Germinal center (tissue), 1 donor: ENCODE data around the gene PHF2.

Experiments
- DNase-seq: peaks from one replicate; pipeline ENCODE4 v3.0.0; 2012; ENCODE audit warnings: mixed read lengths, low spot score

PHF2 gene

DNA sequence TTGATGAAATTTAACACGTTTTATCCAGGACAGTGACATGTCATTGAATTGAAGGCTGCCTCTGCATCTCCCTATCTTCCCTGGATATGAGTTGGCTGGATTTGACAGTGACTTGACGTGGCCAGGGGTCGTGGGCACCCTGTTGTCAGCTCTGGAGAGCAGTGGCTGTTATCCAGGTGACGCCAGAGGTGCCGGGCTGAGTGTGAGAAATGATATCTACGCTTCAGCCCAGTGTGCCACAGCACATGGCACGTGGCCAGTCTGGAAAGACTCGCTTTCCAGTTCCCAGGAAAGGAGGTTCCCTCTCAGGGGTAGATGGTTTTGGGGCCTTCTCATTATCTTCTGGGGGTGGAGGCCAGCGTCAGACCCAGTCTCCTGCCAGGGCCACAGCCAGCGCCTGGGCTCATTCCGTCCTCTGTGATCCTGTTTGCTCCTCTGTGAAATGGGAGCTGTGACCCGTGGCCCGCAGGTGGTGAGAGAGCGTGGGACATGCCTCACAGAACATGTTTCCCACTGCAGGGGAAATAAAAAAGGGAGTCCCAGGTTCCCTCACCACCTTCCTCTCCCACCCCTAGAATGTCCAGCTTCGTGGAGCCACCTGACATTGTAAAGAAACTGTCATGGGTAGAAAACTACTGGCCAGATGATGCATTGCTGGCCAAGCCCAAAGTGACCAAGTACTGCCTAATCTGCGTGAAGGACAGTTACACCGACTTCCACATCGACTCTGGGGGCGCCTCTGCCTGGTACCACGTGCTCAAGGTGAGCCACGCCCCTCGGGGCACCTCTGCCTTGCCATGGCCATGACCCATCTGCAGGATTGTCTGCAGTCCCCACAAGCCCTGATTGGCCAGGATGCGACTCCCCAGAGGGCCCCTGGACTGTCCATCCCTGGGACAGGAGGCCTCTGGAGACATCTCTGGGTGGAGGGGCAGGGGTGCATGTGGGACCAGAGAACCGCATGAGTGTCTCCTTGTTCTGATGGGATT is 76.5 kb downstream of the PHF2 start:
- no peak for DNase-seq

DNA sequence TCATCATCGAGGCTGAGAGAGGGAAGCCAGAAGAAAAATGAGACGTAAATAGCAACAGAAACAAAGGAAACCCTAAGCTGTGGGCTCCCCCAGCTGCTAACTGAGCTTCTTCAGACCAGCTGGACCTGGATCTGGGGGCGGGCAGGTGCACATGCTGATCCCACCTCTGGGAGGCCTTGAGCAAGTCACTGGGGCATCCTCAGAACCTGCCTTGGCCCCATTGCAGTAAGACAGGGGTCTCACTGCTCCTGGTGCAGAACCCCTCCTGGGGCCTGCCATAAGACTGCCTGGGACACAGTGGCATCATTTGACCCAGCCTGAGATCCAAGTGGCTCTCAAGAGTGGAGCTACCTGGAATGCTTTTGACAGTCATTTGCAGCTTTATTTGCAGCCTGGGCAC is 77.4 kb downstream of the PHF2 start:
- DNase-seq, result no peak

DNA sequence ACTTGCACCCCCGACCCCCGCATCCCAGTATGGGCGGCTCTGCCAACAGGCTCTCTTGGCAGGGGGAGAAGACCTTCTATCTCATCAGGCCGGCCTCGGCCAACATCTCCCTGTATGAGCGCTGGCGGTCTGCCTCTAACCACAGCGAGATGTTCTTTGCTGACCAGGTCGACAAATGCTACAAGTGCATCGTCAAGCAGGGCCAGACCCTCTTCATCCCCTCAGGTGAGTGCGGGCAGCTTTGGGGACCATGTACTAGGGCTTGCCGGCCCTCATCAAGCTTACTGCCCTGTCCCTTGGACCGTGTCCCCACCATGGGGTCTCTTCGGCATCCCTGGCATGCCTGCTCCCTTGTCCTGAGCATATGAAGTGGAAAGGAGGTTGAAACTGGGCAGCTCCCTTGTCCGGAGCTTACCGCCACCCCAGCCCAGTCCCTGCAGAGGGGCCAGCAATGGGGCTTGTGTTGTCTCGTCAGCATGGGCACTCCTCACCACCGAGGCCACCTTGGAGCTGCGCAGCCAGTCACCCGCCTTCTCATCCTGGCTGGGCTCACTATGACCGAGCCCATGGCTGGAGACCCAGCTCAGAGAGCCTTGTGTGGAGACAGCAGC is 78.1 kb downstream of the PHF2 start:
- no peak for DNase-seq

DNA sequence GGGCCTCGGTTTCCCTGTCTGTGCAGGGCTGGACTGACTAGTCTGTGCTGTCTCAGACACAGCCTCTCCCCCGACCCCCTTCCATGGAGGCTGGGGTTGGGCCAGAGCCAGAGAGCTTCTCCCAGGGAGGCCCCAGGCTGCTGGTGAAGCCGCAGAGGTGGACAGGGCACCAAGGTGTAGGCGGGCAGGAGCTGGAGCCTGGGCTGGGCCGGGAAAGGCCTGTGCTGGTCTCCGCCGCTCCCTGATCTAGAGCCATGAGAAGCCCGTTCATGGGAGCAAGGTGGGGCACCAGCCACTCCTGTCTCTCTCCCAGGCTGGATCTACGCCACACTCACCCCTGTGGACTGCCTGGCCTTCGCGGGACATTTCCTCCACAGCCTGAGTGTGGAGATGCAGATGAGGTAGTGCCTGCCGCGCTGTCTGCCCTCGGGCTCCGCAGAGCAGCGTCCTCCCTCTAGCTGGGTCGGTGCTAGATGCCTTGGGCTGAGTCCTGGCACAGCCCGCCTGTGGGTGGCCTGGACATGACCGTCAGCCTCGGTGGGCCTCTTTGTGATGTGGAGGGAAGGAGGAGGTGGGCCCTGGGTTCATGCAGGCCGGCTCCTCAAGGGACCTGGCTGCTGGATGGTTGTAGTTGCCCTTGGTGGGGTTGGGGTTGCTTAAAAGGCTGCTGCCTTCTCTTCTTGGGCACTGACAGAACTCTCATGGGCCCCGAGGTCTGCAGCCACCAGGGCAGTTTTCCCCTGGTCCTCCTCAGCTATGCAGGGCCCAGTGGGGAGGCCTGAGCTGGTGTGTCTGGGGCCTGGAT is 79.4 kb downstream of the PHF2 start:
- DNase-seq, result no peak

DNA sequence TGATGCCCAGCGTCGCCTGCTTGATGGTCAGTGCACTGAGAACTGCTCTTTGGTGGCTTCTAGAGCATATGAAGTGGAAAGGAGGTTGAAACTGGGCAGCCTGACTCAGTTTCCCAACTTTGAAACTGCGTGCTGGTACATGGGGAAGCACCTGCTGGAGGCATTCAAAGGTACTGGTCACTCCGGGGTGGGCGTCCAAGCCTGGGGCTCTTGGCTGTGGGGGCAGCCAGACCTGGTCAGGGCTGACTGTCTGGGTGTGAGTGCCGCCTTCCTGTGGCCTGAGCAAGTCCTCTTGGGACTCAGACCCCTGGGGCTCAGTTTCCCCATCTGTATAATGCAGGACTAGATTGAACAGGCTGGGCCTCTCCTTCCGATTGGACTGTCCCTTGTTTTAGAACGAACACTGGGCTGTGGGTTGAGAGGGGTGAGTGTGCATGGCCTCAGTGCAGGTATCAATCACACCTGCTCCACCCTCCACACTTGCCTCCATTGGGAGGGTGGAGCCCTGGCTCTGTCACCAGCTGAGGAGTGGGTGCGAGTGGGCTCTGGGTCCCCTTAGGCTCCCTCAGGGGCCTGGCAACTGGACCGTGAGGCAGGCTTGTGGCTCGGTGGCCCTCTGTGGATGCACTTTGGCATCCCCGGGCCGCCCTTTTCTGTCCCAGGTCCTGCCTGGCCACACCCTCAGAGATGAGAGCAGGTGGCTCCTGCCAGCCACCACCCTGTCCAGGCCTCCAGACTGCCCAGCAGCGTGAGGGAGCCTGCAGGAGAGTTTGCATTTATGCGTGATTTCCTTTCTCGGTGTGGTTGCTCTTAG is 80.2 kb downstream of the PHF2 start:
- no peak for DNase-seq

DNA sequence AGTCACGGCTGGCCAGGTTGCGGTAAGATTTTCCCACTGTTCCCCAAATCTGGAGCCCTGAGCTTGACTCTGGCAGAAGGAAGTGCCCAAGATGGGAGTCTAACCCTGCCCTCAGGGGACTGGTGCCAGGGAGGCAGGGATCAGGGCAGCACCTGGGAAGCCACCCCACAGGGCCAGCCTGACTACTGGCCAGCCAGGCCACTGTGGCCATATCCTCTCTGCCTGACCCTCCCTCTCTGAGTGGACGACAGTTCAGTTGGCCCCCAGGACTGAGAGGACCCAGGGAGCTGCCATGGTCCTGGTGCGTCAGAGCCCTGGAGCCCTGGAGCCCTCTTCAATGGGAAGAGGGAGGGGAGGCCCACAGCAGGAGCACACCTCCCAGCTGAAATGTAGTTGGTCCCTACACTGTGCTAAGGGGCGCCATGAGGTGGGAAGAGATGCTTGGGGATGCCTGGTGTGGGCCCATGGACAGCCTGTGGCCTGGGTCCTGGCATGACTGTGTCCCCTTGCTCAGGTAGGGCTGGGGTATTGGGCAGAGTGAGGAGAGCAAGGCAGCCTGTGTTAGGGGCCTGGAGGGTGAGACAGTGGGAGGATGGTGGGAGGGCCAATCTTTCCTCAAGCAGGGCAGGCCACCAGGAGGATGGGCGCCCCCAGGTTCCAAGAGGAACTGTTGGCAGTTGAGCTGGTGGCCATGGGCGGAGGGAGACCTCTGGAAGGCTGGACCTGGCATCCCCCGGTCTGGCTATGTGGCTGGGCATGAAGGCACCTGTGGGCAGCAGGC is 81.1 kb downstream of the PHF2 start:
- no peak for DNase-seq

DNA sequence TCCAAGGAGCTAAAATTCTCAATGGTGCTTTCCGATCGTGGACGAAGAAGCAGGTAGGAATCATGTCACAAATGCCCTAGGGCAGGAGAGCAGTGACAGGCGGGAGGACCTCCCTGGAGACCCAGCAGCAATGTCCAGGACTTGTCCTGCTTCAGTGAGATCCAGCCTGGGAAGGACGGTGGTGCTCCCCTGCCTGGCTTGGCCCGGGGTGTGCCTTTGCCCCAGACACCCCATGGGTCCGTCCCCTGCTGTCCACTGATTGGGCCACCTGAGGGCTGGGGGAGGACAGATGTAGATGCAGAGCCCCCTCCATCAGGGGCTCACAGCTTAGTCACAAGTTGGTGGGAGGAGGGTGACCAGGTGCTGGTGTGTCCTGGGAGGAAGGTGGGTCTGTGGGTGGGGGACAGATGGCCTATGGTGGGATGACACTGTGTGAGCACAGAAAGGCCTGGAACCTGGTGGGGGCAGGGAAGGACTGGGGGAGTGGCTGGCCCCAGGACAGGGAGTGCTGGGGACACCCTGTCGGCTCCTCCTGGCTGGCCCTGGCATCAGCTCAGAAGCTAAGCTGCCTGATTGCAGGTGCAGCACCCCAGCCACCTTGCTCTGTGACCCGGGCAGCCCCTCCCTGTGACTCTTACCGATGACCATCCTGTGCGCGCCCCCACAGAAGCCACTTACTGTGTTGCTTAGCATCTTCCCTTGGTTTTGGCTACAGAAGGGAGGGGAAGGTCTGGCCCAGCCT is 82.0 kb downstream of the PHF2 start:
- DNase-seq, result no peak

DNA sequence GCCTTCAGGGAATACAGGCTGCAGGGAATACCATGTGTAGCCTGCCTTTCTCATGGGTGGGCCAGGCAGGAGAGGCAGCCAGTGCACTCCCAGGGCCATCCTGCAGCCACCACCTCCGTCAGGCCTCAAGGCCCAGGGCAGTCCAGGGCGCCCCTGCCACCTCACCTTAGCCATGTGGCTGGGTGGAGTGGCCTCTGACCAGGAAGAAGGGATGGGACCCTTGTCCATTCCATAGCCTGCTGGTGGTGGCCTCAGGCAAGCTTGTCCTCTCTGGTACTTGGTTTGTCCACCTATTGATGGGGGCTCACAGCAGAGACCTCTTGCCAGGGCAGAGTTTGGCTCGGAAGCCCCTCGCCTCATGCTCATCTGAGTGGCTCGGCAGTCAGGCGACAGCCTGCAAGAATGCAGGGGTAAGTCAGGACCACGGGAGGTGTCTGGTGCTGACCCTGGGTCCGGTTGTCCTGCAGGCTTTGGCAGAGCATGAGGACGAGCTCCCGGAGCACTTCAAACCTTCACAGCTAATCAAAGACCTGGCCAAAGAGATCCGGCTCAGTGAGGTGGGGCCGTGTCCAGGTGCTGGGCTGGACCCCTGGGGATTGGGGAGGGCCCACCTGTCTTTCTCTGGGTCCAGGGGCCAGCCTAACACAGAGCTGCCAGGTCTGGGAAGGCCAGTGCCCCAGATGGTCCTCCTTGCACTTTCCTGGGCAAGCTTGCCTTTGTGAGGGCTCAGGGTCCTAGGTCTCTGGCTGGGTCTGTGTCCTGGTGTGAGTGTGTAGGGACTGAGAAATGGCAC is 82.9 kb downstream of the PHF2 start:
- no peak for DNase-seq

DNA sequence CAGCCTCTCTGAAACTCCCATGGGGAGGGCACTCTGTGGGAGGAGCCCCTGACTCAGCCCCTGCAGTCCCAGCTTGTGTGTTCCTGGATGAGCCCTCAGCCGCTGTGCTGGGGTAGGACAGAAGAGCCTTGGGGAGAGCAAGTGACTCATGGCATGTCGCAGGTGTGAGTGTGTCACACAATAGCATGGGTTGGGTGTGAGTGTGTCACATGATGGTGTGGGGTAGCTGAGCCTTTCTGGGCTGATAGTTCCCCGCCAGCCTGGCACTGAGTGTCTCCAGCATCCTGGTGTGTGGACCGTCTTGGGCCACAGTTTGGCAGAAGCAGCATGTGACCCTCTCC is 83.4 kb downstream of the PHF2 start:
- DNase-seq, result no peak

DNA sequence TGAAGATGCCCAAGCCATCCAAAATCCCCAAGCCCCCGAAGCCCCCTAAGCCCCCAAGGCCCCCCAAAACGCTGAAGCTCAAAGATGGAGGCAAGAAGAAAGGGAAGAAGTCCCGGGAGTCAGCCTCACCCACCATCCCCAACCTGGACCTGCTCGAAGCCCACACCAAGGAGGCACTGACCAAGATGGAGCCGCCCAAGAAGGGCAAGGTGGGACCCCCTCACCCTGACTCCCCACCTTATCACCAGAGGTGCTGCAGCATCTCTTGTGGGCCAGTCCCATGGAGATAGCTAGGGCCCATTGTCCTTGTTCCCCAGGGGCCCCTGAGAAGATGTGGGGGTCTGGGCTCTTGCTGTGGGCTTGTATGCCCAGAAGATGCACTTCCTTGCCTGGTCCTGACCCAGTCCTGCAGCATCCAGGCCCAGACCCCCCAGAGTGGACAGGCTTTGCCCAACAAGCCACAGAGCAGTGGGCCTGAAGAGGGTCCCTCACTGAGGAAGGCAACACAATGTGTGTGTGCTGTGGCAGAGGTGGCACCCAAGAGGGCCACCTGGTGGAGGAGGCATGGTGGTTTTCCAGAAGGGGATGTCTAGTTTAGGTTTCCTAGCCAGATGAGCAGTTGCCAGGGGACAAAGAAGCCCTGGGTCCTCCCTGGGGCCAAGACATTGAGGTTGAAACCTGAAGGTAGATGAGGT is 84.1 kb downstream of the PHF2 start:
- no peak for DNase-seq

DNA sequence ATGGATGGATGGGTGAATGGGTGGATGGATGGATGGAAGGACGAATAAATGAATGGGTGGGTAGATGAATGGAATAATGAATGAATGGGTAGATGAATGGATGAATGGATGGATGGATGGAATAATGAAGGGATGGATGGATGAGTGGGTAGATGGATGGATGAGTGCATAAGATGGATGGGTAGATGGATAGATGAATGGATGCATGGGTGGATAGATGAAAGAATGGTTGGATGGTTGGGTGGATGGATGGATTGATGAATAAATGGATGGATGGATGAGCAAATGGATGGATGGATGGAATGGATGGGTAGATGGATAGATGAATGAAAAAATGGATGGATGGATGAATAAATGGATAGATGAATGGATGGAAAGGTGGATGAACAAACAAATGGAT is 85.2 kb downstream of the PHF2 start:
- DNase-seq, result no peak

DNA sequence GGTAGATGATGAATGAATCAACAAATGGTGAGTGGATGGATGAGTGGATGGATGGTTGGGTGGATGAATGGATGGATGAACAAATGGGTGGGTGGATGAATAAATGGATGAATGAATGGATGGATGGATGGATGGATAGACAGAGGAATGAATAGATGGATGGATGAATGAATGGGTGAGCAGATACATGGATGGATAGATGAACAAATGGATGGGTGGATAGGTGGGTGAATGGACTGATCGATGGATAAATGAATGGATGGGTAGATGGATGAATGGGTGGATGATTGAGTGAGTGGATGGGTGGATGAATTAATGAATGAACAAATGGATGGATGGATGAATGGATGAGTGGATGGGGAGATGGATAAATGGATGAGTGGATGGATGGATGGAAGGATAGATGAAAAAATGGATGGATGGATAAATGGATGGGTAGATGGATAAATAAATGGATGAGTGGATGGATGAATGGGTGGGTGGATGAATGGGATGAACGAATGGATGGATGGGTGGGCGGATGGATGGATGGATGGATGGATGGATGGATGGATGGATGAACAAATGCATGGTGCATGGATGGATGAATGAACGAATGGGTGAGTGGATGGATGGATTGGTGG is 85.7 kb downstream of the PHF2 start:
- no peak for DNase-seq

DNA sequence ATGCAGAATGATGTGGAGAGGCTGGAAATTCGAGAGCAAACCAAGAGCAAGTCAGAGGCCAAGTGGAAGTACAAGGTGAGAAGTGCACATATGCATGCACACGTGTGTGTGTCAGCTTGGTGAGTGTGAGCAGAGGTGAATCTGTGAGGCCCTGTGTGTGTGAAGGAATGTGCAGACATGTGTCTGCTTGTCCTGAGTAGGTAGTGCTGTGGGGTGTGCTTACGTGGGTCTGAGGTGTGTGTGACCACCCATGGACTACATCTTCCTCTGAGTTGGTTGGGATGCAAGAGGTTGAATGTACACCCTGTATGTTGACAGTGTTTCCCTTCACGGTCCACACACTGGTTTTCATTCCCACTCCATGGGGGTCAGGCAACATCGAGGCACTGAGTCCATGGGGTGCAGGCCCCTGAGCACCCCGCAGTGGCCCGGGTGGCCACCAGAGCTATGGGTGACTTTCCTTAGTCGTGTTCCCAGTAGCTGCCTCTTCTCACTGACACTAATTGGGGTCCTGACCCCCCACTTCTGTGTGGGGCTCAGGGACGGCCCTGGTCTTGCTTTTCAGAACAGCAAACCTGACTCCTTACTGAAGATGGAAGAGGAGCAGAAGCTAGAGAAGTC is 86.7 kb downstream of the PHF2 start:
- no peak for DNase-seq

DNA sequence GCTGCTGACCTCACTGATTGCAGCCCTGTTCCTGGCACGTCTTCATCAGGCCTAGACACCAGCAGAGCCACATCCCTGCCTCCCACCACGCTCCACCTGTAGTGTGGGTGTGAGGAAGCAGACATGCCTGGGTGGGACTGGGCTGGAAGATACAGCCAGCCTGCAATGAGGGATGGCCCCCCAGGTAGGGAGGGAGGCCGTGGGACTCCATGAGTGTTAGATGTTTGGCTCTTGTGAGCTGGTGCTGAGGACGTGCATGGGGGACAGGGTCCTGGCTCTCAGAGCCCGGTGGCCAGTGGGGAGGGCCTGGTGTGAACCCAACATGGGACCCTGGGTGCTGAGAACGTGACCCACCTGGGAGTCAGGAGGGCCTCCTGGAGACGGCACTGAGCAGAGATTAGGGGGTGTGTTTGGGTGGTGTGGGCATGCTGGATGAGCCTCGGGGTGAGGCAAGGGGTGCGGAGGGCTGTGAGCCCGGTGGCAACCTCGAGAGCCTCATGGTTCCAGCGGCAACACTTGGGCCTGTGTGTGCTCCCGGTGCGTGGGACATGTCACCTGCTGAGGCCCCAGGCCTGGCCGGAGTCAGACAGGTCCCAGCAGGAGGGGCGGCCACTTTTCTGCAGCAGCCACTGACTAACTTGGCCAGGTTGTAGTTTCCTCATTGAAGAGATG is 87.6 kb downstream of the PHF2 start:
- no peak for DNase-seq

DNA sequence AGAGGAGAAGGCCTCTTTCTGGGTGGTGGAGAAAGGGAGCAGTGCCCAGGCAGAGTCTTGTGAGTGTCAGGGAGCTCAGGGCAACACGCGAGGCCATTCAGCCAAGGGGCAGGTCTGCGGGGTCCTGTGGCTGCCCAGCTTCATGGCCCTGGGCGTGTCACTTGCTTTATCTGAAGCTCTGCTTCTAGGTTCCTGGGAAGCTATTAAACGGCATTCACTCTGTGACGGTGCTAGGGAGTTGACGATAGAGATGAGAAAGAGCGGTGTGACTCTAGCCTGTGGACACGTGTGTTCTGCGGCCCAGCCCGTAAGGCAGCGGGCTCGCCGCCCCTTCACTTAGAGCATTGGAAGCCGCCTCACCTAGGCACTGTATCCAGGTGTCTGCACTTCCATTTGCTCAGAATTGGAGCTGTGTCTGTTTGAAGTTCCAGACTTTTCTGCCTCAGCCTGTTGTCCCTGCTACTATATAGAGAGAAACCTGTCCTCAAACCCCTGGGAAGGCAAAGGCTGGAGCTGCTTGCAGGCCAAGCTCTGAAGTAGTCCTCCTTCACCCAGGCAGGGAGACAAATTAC is 88.3 kb downstream of the PHF2 start:
- no peak for DNase-seq

DNA sequence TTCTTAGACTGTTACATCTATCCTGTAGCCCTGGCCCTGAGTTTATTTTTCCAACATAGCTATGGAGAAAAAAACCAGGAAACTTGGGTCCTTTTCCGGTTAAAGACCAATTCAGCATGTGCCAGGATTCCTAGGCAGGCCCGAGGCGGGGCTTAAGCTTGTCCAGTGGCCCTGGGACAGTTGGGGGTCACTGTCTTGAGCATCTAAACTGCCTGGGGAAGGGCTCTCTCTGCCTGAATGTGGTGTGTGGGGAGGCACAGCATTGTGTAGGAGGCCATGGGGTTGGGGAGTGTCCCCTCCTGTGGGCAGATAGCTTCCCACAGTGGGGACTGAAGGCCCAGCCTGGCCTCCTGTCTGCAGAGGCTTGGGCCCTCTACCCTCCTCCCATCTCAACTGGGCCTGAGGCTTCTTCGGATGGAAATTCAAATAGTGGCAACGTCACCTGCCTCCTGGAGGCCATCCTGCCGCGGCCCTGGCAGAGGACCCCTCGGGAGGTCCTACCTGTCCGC is 88.8 kb downstream of the PHF2 start:
- no peak for DNase-seq
